HG02840 (cell line): ENCODE data around the gene SLC29A2.

Experiments used
- ATAC-seq: cut with Tn5 transposase; IDR thresholded peaks from one replicate; pipeline ENCODE4 v1.9.1; 2021; ENCODE audit warnings: mild to moderate bottlenecking, moderate library complexity, moderate number of reproducible peaks; ENCODE audit not compliant: unreplicated experiment, low FRiP score

Gene SLC29A2, protein sequence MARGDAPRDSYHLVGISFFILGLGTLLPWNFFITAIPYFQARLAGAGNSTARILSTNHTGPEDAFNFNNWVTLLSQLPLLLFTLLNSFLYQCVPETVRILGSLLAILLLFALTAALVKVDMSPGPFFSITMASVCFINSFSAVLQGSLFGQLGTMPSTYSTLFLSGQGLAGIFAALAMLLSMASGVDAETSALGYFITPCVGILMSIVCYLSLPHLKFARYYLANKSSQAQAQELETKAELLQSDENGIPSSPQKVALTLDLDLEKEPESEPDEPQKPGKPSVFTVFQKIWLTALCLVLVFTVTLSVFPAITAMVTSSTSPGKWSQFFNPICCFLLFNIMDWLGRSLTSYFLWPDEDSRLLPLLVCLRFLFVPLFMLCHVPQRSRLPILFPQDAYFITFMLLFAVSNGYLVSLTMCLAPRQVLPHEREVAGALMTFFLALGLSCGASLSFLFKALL

GRCh38 chr11:66371627-66372415, at the start of gene SLC29A2:
SLC29A2 (minus strand) TSS chr11:66371760; CDS start chr11:66371591, 169 bp downstream.
- ATAC-seq = peak; percentile 62

GRCh38 chr11:66420671-66421476, 49.3 kb upstream of the SLC29A2 start, which contains the start of gene NPAS4:
NPAS4 (plus strand) TSS chr11:66421035; CDS start chr11:66421180, 145 bp downstream.
- no peak for ATAC-seq

DNA sequence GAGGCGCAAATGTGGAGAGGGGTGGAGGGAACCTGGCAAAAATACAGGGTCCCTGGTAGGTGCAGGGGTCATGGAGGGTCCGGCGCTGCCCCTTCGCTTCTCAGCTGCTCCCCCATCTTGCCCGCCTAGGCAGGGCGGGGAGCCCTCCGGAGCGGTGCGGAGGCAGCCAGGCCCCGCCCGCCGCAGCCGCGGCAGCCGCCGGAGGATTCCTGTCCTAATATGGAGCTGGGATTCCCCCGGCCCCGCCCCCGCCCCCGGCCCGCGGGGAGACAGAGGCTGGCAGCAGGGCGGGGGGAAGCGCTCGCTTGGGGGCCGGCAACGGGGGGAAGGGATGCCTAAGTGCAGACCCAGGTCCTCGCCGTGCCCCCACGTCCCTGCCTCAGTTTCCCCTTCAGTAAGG, 48.3 kb upstream of the SLC29A2 start:
- no peak for ATAC-seq

- no peak for ATAC-seq
Observed at GRCh38 chr11:66418986-66419308, 47.4 kb upstream of the SLC29A2 start.

GRCh38 chr11:66418168-66418985, 46.8 kb upstream of the SLC29A2 start:
- no peak for ATAC-seq

DNA sequence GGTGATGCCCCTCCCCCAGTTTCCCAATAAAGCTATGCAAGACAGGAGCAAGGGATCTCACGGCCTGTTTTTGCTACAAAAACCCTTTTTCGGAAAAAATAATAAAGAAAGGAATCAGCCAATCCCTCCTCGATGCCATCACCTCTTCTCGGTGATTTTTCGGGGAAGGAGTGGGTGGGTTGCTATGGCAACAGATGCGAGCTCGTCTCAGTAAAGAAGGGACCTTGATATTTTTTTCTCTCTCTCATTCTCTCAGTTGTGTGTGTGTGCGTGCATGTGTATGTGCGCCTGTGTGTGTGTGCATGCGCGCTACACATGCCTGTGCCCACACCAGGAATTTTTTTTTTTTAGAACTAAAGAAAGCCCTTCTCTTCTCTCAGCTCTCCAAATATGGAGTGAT, 45.4 kb upstream of the SLC29A2 start:
- ATAC-seq = no peak

DNA sequence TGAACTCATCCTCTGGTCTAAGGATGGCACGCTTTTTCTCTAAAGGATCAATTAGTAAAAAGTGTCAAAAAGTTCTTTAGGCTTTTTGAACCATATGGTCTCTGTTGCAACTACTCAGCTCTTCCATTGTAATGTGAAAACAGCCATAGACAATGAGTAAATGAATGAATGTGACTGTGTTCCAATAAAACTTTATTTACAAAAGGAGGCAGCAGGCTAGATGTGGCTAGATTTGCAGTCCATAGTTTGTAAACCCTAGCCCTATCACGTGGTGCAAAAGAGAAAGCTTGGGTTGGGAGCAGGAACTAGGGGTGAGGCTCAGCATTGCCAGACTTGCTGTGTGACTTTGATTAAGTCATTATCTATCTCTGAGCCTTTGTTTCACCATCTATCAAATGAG, 43.9 kb upstream of the SLC29A2 start:
- ATAC-seq = no peak

GRCh38 chr11:66414120-66414934, 42.8 kb upstream of the SLC29A2 start:
- ATAC-seq = no peak

- ATAC-seq = no peak
Observed at GRCh38 chr11:66413167-66413566, 41.6 kb upstream of the SLC29A2 start.

GRCh38 chr11:66412110-66412509, 40.5 kb upstream of the SLC29A2 start:
- no peak for ATAC-seq

- ATAC-seq = no peak
Observed at GRCh38 chr11:66411323-66411722, 39.8 kb upstream of the SLC29A2 start.

DNA sequence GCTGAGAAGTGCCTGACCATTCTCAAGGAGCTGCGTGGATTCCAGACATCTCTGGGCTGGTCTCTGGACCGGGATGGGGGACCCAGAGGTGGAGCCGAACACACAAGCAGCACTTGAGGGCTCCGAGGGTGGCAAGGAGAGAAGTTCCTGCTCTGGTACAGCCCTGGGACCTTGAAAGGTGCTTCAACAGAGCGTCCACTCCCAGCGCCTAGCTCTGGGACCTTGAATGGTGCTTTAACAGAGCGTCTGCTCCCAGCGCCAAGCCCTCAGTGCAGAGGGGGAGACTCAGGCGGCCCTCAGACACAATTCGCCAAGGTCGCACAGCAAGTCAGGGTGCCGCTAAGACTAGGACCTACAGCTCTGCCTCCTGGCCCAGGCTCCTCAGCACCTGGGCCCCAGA, 38.6 kb upstream of the SLC29A2 start:
- no peak for ATAC-seq

DNA sequence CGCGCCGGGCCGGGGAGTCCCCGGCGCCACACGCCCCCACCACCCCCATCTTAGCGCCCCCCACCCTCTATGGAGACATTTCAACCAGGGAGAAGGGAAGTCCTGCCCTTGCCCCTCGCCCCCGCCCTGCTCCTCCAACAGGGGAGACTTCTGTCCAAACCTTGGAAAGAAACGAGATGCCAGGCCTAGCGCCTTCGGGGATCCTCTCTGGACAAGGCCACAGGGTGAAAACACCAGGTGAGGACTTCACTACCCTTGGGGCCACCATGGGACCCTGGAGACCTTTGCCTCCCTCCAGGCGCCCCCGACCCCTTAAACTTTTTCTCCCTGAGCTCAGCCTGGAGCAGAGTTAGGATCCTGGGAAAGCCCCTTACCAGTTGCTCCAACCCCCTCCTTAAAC, 37.7 kb upstream of the SLC29A2 start:
- ATAC-seq = no peak

DNA sequence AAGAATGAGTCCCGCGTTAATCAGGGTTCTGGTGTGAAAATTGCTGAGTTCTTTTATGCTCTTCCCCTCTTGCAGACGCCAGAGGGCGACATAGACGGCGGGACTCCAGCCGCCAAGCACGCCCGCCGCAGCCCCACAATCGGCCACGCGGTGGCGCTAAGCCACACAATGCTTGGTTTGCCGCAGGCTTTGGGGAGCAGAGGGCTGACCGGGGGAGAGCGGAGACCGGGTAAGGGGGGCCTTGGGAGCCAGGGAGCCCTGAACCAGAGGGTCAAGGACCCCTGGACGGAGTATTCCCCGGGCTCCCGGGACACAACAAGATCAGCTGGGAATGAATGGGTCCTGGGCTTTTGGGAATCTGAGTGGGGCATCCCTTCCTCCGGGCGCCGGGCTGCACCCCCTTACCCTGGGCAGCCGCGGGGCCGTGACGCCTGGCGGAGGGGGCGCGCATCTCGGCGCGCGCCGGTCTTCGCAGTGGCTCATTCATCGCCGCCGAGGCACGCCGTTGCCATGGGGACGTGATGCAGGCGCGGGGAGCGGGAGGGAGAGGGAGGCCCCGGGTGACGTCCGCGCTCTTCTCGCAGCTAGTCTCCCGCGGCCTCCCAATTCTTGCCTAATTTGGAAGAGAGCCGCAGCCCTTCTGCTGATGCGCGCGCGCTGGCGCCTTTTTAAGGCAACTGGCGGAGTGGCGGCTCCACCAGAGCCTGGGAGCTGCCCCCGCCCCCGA, 37.1 kb upstream of the SLC29A2 start:
- no peak for ATAC-seq

DNA sequence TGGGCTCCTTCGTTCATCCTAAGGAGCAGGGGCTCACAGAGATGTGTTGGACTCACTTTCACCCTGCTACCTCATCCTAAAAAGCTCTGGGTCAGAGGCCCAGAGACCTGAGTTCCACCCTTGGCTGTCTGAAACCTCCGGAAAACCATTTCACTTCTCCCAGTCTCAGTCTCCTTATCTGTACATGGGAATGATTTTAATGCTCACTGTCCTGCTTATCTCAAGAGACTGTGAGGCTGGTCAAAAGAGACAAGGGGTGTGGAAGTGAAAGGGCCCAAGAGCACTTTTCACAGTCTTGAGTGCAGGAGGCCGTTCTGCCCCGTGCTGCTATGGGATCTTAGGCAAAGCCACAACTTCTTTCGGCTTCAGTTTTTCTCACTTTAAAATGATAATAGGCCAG, 36.1 kb upstream of the SLC29A2 start:
- ATAC-seq = no peak

- no peak for ATAC-seq
Observed at GRCh38 chr11:66393954-66394353, 22.4 kb upstream of the SLC29A2 start.

- ATAC-seq = no peak
Observed at GRCh38 chr11:66391322-66391721, 19.8 kb upstream of the SLC29A2 start.

DNA sequence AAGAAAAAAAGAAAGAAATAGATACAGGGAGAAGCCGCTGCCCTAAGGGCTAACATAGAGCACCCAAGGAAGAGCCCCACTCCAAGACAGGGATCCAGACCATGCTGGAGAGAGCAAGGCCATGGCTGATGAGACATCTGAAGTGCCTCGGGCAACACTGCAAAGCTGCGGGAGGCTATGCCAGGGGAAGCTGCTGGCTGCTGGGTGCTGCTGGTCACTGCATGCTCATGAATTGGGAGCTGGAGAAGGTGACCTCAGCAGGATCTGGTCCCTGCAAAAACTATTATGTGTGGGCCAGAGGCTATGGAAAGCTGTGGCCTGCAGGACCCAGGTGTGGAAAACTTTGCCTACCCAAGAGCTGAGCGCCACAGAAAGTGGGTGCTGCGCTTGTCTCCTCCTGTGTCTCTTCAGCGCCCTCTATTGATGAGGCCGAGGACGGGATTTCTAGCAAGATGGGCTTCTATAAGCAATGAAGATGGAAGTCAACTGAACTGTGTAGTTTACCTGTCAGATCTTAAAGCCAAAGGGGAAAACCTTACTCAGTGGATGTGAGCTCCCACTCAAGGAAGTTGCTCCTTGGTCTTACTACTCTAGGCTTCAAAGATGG, 17.3 kb upstream of the SLC29A2 start:
- no peak for ATAC-seq
